Activated CD4-positive, alpha-beta memory T cell treated with anti-CD3 and anti-CD28 coated beads, Interleukin-2, amount 10 ng/mL, durations not matched to agents 7 days and 5 days (primary cell): Measurements from ENCODE around the gene MCTS1. TPM values are rescaled to one million over a fixed set of nuclear protein-coding genes. Genes with fewer than 3 reads are reported as not detected.

Experiments used
- CTCF ChIA-PET: fragments of 350-600 bp; sonication (Branson Sonifier 250); formaldehyde crosslinking; loops from one replicate; lab custom pipeline; 2021; ENCODE audit warnings: antibody characterized with exemption, inconsistent platforms; lab: Charles Lee
- POLR2A ChIA-PET: fragments of 350-600 bp; sonication (Branson Sonifier 250); formaldehyde crosslinking; loops from one replicate; lab custom pipeline; 2021; ENCODE audit warnings: antibody characterized with exemption; lab: Charles Lee
- DNase-seq: peaks from one replicate; pipeline ENCODE4 v3.0.0-alpha.2; 2020
- H3K27ac Mint-ChIP-seq: one replicate; pipeline ENCODE4 v1.8.0; 2021; ENCODE audit warnings: mild to moderate bottlenecking, mixed read lengths
- H3K27me3 Mint-ChIP-seq: one replicate; pipeline ENCODE4 v1.8.0; 2021; ENCODE audit warnings: mixed read lengths
- H3K36me3 Mint-ChIP-seq: one replicate; pipeline ENCODE4 v1.8.0; 2021; ENCODE audit warnings: low read depth, mixed read lengths
- H3K4me1 Mint-ChIP-seq: one replicate; pipeline ENCODE4 v1.8.0; 2021; ENCODE audit warnings: mixed read lengths
- H3K4me3 Mint-ChIP-seq: one replicate; pipeline ENCODE4 v1.8.0; 2021; ENCODE audit warnings: mild to moderate bottlenecking, mixed read lengths
- H3K9me3 Mint-ChIP-seq: one replicate; pipeline ENCODE4 v1.8.0; 2021; ENCODE audit warnings: mixed read lengths
- total RNA-seq, 2 experiments: library from RNA; stranded (reverse); gene quantifications; one replicate each; pipeline ENCODE4 v1.2.3, GENCODE V29; 2021

The MCTS1 gene
- 10 to 100 TPM; 52.6 to 53.8 TPM for total RNA-seq

GRCh38 chrX:120603707-120604360, at the start of gene MCTS1:
TSS of gene MCTS1 (plus strand) at chrX:120604101. CDS start at chrX:120604237, 136 bp downstream.
- CTCF ChIA-PET: interaction anchor here (0.7 to 2.1 kb wide), 5 partner anchors 15 to 118 kb away, joined by 3 to 20 read pairs (median 5); partner anchors contain the start of gene CUL4B
- Mint-ChIP-seq H3K4me1 (peaks cover 9% of the 10 kb centered on the region), H3K4me3 (peak within 1 kb of the TSS; percentile 98), H3K27me3 (peaks cover 2% of the 10 kb centered on the region), H3K9me3 (no peaks in the 10 kb centered on the region), H3K36me3 (peaks cover 9% of the 10 kb centered on the region), H3K27ac (peak within 1 kb of the TSS; percentile 100)
- peak; percentile 86 for DNase-seq
- POLR2A ChIA-PET: interaction anchor here (0.9 to 3.1 kb wide), 20 partner anchors 10 to 813 kb away, joined by 3 to 138 read pairs (median 4); partner anchors contain the start of genes C1GALT1C1, CUL4B and RPL39

GRCh38 chrX:120556251-120556650, 47.6 kb upstream of the MCTS1 start:
- peaks cover 23% of the 10 kb centered on the region for H3K4me1 Mint-ChIP-seq
- CTCF ChIA-PET: no interaction called here
- POLR2A ChIA-PET: interaction anchor here (6.5 kb wide), 1 partner anchor 48 kb away, joined by 138 read pairs; the partner anchor contains the start of gene MCTS1
- no peak for DNase-seq
- no peak overlapping the region for H3K4me3 Mint-ChIP-seq
- H3K9me3 Mint-ChIP-seq: no peaks in the 10 kb centered on the region
- H3K27ac Mint-ChIP-seq: no peak overlapping the region
- H3K27me3 Mint-ChIP-seq: no peaks in the 10 kb centered on the region
- H3K36me3 Mint-ChIP-seq: peaks cover 22% of the 10 kb centered on the region

- no peak for DNase-seq
- Mint-ChIP-seq H3K4me1 (peaks cover 27% of the 10 kb centered on the region), H3K27me3 (no peaks in the 10 kb centered on the region), H3K9me3 (no peaks in the 10 kb centered on the region), H3K4me3 (peak overlapping the region; percentile 95), H3K27ac (peak overlapping the region; percentile 95), H3K36me3 (peaks cover 18% of the 10 kb centered on the region)
- ChIA-PET CTCF (interaction anchor here (1.4 to 1.5 kb wide), 2 partner anchors 74 to 104 kb away, joined by 3 to 5 read pairs; no protein-coding TSS in a partner anchor), POLR2A (interaction anchor here (1.0 to 6.5 kb wide), 7 partner anchors 8 to 617 kb away, joined by 3 to 138 read pairs (median 4); partner anchors contain the start of genes C1GALT1C1 and MCTS1)
These were observed 44.1 kb upstream of the MCTS1 start for GRCh38 chrX:120559804-120560203.

GRCh38 chrX:120560405-120560841, 43.5 kb upstream of the MCTS1 start:
- peak overlapping the region; percentile 95 for H3K27ac Mint-ChIP-seq
- peaks cover 17% of the 10 kb centered on the region for H3K36me3 Mint-ChIP-seq
- POLR2A ChIA-PET: interaction anchor here (0.6 to 6.5 kb wide), 12 partner anchors 8 to 618 kb away, joined by 3 to 138 read pairs (median 4); partner anchors contain the start of genes C1GALT1C1, MCTS1 and ZBTB33
- CTCF ChIA-PET: interaction anchor here (1.4 to 2.3 kb wide), 3 partner anchors 44 to 103 kb away, joined by 3 to 20 read pairs (median 5); partner anchors contain the start of gene MCTS1
- no peaks in the 10 kb centered on the region for H3K27me3 Mint-ChIP-seq
- H3K4me3 Mint-ChIP-seq: peak overlapping the region; percentile 95
- DNase-seq: peak; percentile 50
- H3K4me1 Mint-ChIP-seq: peaks cover 25% of the 10 kb centered on the region
- H3K9me3 Mint-ChIP-seq: no peaks in the 10 kb centered on the region

GRCh38 chrX:120560842-120561633, 42.9 kb upstream of the MCTS1 start, which contains the start of gene CUL4B:
TSS of gene CUL4B (minus strand) at chrX:120560962. CDS start at chrX:120560638, 324 bp downstream.
- Mint-ChIP-seq H3K27me3 (no peaks in the 10 kb centered on the region), H3K27ac (peak within 1 kb of the TSS; percentile 95), H3K9me3 (no peaks in the 10 kb centered on the region), H3K4me1 (peaks cover 24% of the 10 kb centered on the region), H3K4me3 (peak within 1 kb of the TSS; percentile 95), H3K36me3 (peaks cover 16% of the 10 kb centered on the region)
- ChIA-PET POLR2A (interaction anchor here (0.6 to 6.5 kb wide), 16 partner anchors 9 to 618 kb away, joined by 3 to 138 read pairs (median 4); partner anchors contain the start of genes C1GALT1C1, MCTS1 and ZBTB33), CTCF (interaction anchor here (0.5 to 2.3 kb wide), 4 partner anchors 43 to 326 kb away, joined by 3 to 20 read pairs (median 4); partner anchors contain the start of gene MCTS1)
- peak; percentile 94 for DNase-seq

GRCh38 chrX:120561634-120562568, 42.0 kb upstream of the MCTS1 start:
- H3K4me3 Mint-ChIP-seq: peak overlapping the region; percentile 95
- no peak for DNase-seq
- H3K27ac Mint-ChIP-seq: peak overlapping the region; percentile 95
- CTCF ChIA-PET: interaction anchor here (0.5 to 2.3 kb wide), 2 partner anchors 42 to 327 kb away, joined by 3 to 20 read pairs; partner anchors contain the start of gene MCTS1
- no peaks in the 10 kb centered on the region for H3K27me3 Mint-ChIP-seq
- H3K9me3 Mint-ChIP-seq: no peaks in the 10 kb centered on the region
- H3K4me1 Mint-ChIP-seq: peaks cover 22% of the 10 kb centered on the region
- peaks cover 12% of the 10 kb centered on the region for H3K36me3 Mint-ChIP-seq
- POLR2A ChIA-PET: interaction anchor here (0.9 to 6.5 kb wide), 11 partner anchors 9 to 311 kb away, joined by 3 to 138 read pairs (median 4); partner anchors contain the start of genes C1GALT1C1, MCTS1 and ZBTB33

GRCh38 chrX:120562569-120562926, 41.4 kb upstream of the MCTS1 start:
- POLR2A ChIA-PET: interaction anchor here (0.9 to 3.4 kb wide), 3 partner anchors 30 to 66 kb away, joined by 3 to 42 read pairs (median 3); partner anchors contain the start of genes C1GALT1C1 and MCTS1
- Mint-ChIP-seq H3K27me3 (no peaks in the 10 kb centered on the region), H3K4me1 (peaks cover 17% of the 10 kb centered on the region), H3K9me3 (no peaks in the 10 kb centered on the region), H3K27ac (no peak overlapping the region), H3K36me3 (peaks cover 10% of the 10 kb centered on the region), H3K4me3 (no peak overlapping the region)
- CTCF ChIA-PET: interaction anchor here (2.3 kb wide), 1 partner anchor 41 kb away, joined by 20 read pairs; the partner anchor contains the start of gene MCTS1
- DNase-seq: no peak

GRCh38 chrX:120564925-120565324, 39.0 kb upstream of the MCTS1 start:
- POLR2A ChIA-PET: no interaction called here

GRCh38 chrX:120566817-120567216, 37.1 kb upstream of the MCTS1 start:
- H3K4me3 Mint-ChIP-seq: no peak overlapping the region
- ChIA-PET CTCF (no interaction called here), POLR2A (interaction anchor here (1.2 kb wide), 1 partner anchor 37 kb away, joined by 4 read pairs; the partner anchor contains the start of gene MCTS1)
- no peak for DNase-seq
- H3K9me3 Mint-ChIP-seq: no peaks in the 10 kb centered on the region
- no peaks in the 10 kb centered on the region for H3K27me3 Mint-ChIP-seq
- H3K4me1 Mint-ChIP-seq: peaks cover 13% of the 10 kb centered on the region
- no peak overlapping the region for H3K27ac Mint-ChIP-seq
- no peaks in the 10 kb centered on the region for H3K36me3 Mint-ChIP-seq

More at GRCh38 chrX:120564925-120565324, 39.0 kb upstream of the MCTS1 start:
- no peak for DNase-seq
- Mint-ChIP-seq H3K4me1 (peaks cover 12% of the 10 kb centered on the region), H3K27me3 (no peaks in the 10 kb centered on the region), H3K4me3 (no peak overlapping the region), H3K9me3 (no peaks in the 10 kb centered on the region), H3K27ac (no peak overlapping the region), H3K36me3 (peaks cover under 1% of the 10 kb centered on the region)
- CTCF ChIA-PET: no interaction called here

GRCh38 chrX:120568035-120568434, 35.9 kb upstream of the MCTS1 start:
- Mint-ChIP-seq H3K4me3 (no peak overlapping the region), H3K36me3 (no peaks in the 10 kb centered on the region), H3K4me1 (peaks cover 5% of the 10 kb centered on the region), H3K27ac (no peak overlapping the region), H3K27me3 (no peaks in the 10 kb centered on the region), H3K9me3 (no peaks in the 10 kb centered on the region)
- ChIA-PET POLR2A (interaction anchor here (0.9 kb wide), 1 partner anchor 60 kb away, joined by 3 read pairs; no protein-coding TSS in a partner anchor), CTCF (interaction anchor here (0.6 kb wide), 1 partner anchor 25 kb away, joined by 3 read pairs; no protein-coding TSS in a partner anchor)
- no peak for DNase-seq

GRCh38 chrX:120568609-120569008, 35.3 kb upstream of the MCTS1 start:
- no peaks in the 10 kb centered on the region for H3K27me3 Mint-ChIP-seq
- ChIA-PET POLR2A (interaction anchor here (0.9 kb wide), 1 partner anchor 60 kb away, joined by 3 read pairs; no protein-coding TSS in a partner anchor), CTCF (no interaction called here)
- H3K9me3 Mint-ChIP-seq: no peaks in the 10 kb centered on the region
- DNase-seq: no peak
- no peak overlapping the region for H3K4me3 Mint-ChIP-seq
- no peak overlapping the region for H3K27ac Mint-ChIP-seq
- peaks cover 5% of the 10 kb centered on the region for H3K4me1 Mint-ChIP-seq
- H3K36me3 Mint-ChIP-seq: no peaks in the 10 kb centered on the region
